Activated T-cell treated with anti-CD3 and anti-CD28 coated beads for 24 hours (primary cell): ENCODE data around the gene KCNQ4.

Source experiments
- DNase-seq: peaks from one replicate; pipeline ENCODE4 v3.0.0-alpha.2; 2020; ENCODE audit warnings: low read depth

The KCNQ4 gene

GRCh38 chr1:40840526-40841323 lies 57.1 kb downstream of the KCNQ4 start:
- no peak for DNase-seq

GRCh38 chr1:40841602-40842001 lies 58.0 kb downstream of the KCNQ4 start:
- DNase-seq: no peak

- DNase-seq: no peak
These were observed 58.6 kb downstream of the KCNQ4 start for GRCh38 chr1:40842207-40842606.

GRCh38 chr1:40842691-40843090 lies 59.1 kb downstream of the KCNQ4 start:
- DNase-seq: no peak

- DNase-seq: no peak
These were observed 60.5 kb downstream of the KCNQ4 start for GRCh38 chr1:40844079-40844478.

- no peak for DNase-seq
These were observed 61.6 kb downstream of the KCNQ4 start for GRCh38 chr1:40844887-40845878.

- no peak for DNase-seq
These were observed 62.3 kb downstream of the KCNQ4 start for GRCh38 chr1:40845895-40846294.

- no peak for DNase-seq
These were observed 63.6 kb downstream of the KCNQ4 start for GRCh38 chr1:40847023-40847745.

- no peak for DNase-seq
These were observed 65.1 kb downstream of the KCNQ4 start for GRCh38 chr1:40848530-40849189.

GRCh38 chr1:40849801-40850592 lies 66.4 kb downstream of the KCNQ4 start:
- DNase-seq: peak; percentile 69

- no peak for DNase-seq
These were observed 68.1 kb downstream of the KCNQ4 start for GRCh38 chr1:40851643-40852042.

- no peak for DNase-seq
These were observed 69.7 kb downstream of the KCNQ4 start for GRCh38 chr1:40853113-40853884.

- no peak for DNase-seq
These were observed 70.2 kb downstream of the KCNQ4 start for GRCh38 chr1:40853885-40854170.

- no peak for DNase-seq
These were observed 71.9 kb downstream of the KCNQ4 start for GRCh38 chr1:40855513-40855912.

- DNase-seq: no peak
These were observed 72.5 kb downstream of the KCNQ4 start for GRCh38 chr1:40856116-40856515.

GRCh38 chr1:40856656-40857302 lies 73.2 kb downstream of the KCNQ4 start:
- DNase-seq: no peak

- DNase-seq: no peak
These were observed 74.2 kb downstream of the KCNQ4 start for GRCh38 chr1:40857737-40858136.

GRCh38 chr1:40858856-40859416 lies 75.3 kb downstream of the KCNQ4 start:
- DNase-seq: no peak

GRCh38 chr1:40860706-40861223 lies 77.2 kb downstream of the KCNQ4 start:
- no peak for DNase-seq
